Esophagus squamous epithelium (tissue), 4 donors: Measurements from ENCODE around the gene FERMT3.

Experiments
- CTCF ChIP-seq, 6 experiments: fragments of 450-650 bp in 4 of 6; fragments of 200-600 bp in 2 of 6; sonication (generic) in 2 of 6; IDR thresholded peaks; one replicate each; pipeline ENCODE4 v1.5.1; 2016 to 2019; ENCODE audit warnings: antibody characterized with exemption in 6 of 6, mild to moderate bottlenecking in 4 of 6, moderate library complexity in 4 of 6
- POLR2A ChIP-seq, 4 donors: fragments of 450-650 bp; IDR thresholded peaks; one replicate each; pipeline ENCODE4 v1.6.1; 2017; ENCODE audit warnings: antibody characterized with exemption in 4 of 4, mild to moderate bottlenecking in 4 of 4, moderate library complexity in 3 of 4

DNA sequence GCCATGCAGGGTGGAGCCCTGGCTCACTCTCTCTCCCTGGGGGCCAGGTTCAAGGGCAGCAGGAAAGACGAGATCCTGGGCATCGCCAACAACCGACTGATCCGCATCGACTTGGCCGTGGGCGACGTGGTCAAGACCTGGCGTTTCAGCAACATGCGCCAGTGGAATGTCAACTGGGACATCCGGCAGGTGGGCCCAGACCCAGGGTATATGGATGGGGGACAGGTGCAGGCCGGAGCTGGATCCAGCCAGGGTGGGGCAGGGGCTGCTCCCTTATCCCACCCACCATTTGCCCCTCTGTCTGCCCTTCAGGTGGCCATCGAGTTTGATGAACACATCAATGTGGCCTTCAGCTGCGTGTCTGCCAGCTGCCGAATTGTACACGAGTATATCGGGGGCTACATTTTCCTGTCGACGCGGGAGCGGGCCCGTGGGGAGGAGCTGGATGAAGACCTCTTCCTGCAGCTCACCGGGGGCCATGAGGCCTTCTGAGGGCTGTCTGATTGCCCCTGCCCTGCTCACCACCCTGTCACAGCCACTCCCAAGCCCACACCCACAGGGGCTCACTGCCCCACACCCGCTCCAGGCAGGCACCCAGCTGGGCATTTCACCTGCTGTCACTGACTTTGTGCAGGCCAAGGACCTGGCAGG, 16.6 kb downstream of the FERMT3 start:
- TF ChIP-seq CTCF (IDR thresholded peaks at IDR 0.05), result no peak
- no peak for TF ChIP-seq POLR2A (IDR thresholded peaks at IDR 0.05)
